ENCODE data around the gene OR6C6. TPM values are rescaled to one million over a fixed set of nuclear protein-coding genes. Genes with fewer than 3 reads are reported as not detected.

The OR6C6 gene
- polyA plus RNA-seq, 1 experiment, result not detected

- DNase-seq (ENCODE audit: low read depth, low spot score), result no peak
- Histone ChIP-seq H3K4me3 (ENCODE audit: low read depth, low read length) (no peak overlapping the region), H3K27me3 (ENCODE audit: control insufficient read depth, insufficient read depth, low read length) (no peaks in the 10 kb centered on the region), H3K9me3 (ENCODE audit: control insufficient read depth, insufficient read depth, low read length) (no peaks in the 10 kb centered on the region), H3K27ac (ENCODE audit: low read depth, low read length) (no peak overlapping the region)
- POLR2A ChIA-PET, result no interaction called here
- TF ChIP-seq, protein P1, sequence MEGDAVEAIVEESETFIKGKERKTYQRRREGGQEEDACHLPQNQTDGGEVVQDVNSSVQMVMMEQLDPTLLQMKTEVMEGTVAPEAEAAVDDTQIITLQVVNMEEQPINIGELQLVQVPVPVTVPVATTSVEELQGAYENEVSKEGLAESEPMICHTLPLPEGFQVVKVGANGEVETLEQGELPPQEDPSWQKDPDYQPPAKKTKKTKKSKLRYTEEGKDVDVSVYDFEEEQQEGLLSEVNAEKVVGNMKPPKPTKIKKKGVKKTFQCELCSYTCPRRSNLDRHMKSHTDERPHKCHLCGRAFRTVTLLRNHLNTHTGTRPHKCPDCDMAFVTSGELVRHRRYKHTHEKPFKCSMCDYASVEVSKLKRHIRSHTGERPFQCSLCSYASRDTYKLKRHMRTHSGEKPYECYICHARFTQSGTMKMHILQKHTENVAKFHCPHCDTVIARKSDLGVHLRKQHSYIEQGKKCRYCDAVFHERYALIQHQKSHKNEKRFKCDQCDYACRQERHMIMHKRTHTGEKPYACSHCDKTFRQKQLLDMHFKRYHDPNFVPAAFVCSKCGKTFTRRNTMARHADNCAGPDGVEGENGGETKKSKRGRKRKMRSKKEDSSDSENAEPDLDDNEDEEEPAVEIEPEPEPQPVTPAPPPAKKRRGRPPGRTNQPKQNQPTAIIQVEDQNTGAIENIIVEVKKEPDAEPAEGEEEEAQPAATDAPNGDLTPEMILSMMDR (IDR thresholded peaks at IDR 0.05; ENCODE audit: low read depth, low read length), result no peak
- CTCF ChIA-PET, result no interaction called here
These were observed 6.4 kb downstream of the OR6C6 start for GRCh38 chr12:55289999-55290398.

DNA sequence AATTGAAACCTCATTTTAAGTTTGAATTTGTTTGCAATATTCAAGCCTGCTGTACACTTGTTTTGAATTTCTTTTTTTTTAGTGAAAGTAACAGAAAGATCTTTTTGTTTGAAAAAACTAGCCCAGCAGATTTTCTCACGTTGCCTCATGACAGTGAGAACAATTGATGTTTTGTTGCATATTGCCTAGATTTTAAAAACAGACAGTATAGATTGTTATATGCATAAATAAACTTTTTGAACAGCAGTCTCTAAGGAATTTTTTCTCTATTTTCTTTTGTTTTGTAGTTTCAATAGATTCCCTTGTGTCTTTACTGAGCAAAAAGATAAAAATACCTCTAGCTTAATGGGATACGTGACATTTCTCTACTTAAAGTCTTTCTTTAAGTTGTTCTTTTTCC, 15.4 kb downstream of the OR6C6 start:
- no peak for DNase-seq (ENCODE audit: low read depth, low spot score)
- TF ChIP-seq, protein P1 (IDR thresholded peaks at IDR 0.05; ENCODE audit: low read depth, low read length), result no peak
- Histone ChIP-seq H3K27ac (ENCODE audit: low read depth, low read length) (no peak overlapping the region), H3K4me3 (ENCODE audit: low read depth, low read length) (no peak overlapping the region), H3K9me3 (ENCODE audit: control insufficient read depth, insufficient read depth, low read length) (no peaks in the 10 kb centered on the region), H3K27me3 (ENCODE audit: control insufficient read depth, insufficient read depth, low read length) (no peaks in the 10 kb centered on the region)
- ChIA-PET CTCF (no interaction called here), POLR2A (no interaction called here)

DNA sequence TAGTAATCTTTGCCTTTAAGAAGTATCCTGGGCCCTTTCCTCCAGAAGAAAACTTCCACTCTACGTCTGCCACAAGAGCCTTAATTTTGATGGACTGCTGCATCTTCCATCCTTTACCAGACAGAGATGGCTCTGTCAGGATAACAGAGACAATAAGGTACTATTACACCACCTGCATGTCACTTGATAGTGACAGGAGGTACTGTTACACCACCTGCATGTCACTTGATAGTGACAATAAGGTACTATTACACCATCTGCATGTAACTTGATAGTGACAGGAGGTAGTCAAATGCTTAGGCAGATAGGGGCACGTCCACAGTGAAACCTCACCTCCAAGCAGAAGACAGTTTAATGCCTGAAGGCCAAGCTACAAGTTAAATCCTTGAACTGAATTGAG, 38.1 kb downstream of the OR6C6 start:
- Histone ChIP-seq H3K4me3 (ENCODE audit: low read depth, low read length) (no peak overlapping the region), H3K9me3 (ENCODE audit: control insufficient read depth, insufficient read depth, low read length) (no peaks in the 10 kb centered on the region), H3K27ac (ENCODE audit: low read depth, low read length) (no peak overlapping the region), H3K27me3 (ENCODE audit: control insufficient read depth, insufficient read depth, low read length) (no peaks in the 10 kb centered on the region)
- DNase-seq (ENCODE audit: low read depth, low spot score), result no peak
- TF ChIP-seq, protein P1 (IDR thresholded peaks at IDR 0.05; ENCODE audit: low read depth, low read length), result no peak
- POLR2A ChIA-PET, result no interaction called here
- CTCF ChIA-PET, result no interaction called here

DNA sequence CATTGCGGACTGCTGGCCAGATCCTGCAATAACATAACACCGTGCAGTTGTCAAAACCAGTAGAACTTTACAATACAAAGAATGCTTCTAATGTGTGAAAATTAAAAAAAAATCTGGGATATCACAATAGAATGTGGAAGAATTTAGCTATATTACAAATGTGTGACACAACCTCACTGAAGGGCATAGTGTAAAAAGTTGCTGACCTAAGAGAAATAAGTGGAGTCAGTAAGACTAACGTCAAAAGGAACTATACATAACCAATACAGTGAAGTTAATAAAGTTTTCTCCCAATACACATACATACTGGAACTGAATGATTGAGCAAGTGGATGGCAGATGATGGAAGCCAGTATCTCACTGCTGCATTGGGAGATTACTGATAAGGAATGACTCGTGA, 39.5 kb downstream of the OR6C6 start:
- no peak overlapping the region for H3K4me3 ChIP-seq (ENCODE audit: low read depth, low read length)

DNA sequence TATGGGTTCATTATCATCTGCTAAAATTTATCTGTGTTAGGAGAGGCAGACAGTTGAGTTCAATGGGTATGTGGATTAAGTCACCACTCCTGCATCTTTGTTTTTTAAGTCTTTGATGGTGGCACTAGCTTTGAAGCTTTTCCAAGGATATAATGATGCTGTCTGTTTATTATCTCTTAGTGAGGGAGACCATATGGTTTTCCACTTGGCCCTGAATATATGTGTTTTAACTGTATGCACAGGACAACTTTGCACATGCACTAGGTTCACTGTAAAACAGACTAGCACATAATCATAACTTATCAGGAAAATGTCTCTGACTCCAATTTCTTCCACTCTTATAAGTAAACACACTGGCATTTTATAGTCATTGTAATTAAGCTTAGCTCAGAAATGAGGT, 43.1 kb downstream of the OR6C6 start:
- no peak overlapping the region for H3K27ac ChIP-seq (ENCODE audit: low read depth, low read length)
- CTCF ChIA-PET, result no interaction called here

More for the DNA sequence above, 39.5 kb downstream of the OR6C6 start:
- Histone ChIP-seq H3K27ac (ENCODE audit: low read depth, low read length) (no peak overlapping the region), H3K9me3 (ENCODE audit: control insufficient read depth, insufficient read depth, low read length) (no peaks in the 10 kb centered on the region), H3K27me3 (ENCODE audit: control insufficient read depth, insufficient read depth, low read length) (no peaks in the 10 kb centered on the region)
- DNase-seq (ENCODE audit: low read depth, low spot score), result no peak
- TF ChIP-seq, protein P1 (IDR thresholded peaks at IDR 0.05; ENCODE audit: low read depth, low read length), result no peak
- ChIA-PET CTCF (no interaction called here), POLR2A (no interaction called here)

More for the DNA sequence above, 43.1 kb downstream of the OR6C6 start:
- Histone ChIP-seq H3K4me3 (ENCODE audit: low read depth, low read length) (no peak overlapping the region), H3K27me3 (ENCODE audit: control insufficient read depth, insufficient read depth, low read length) (no peaks in the 10 kb centered on the region), H3K9me3 (ENCODE audit: control insufficient read depth, insufficient read depth, low read length) (no peaks in the 10 kb centered on the region)
- POLR2A ChIA-PET, result no interaction called here
- no peak for DNase-seq (ENCODE audit: low read depth, low spot score)
- TF ChIP-seq, protein P1 (IDR thresholded peaks at IDR 0.05; ENCODE audit: low read depth, low read length), result no peak

Data from AG04450 (cell line).